WTC11 (cell line): ENCODE measurements around the gene FASTKD1. TPM values are rescaled to one million over a fixed set of nuclear protein-coding genes. Genes with fewer than 3 reads are reported as not detected.

Source experiments
- ATAC-seq: fragments of 200-7000 bp; cut with Tn5 transposase; 2 replicates; pipeline ENCODE4 v1.10.0; 2021; ENCODE audit warnings: mild to moderate bottlenecking, moderate library complexity
- CTCF ChIA-PET: fragments of 300-600 bp; sonication (Branson Sonifier 250); formaldehyde crosslinking; loops from one replicate; lab custom pipeline; 2021; ENCODE audit warnings: antibody characterized with exemption; lab: Charles Lee
- POLR2A ChIA-PET: fragments of 350-600 bp; sonication (Branson Sonifier 250); formaldehyde crosslinking; loops from one replicate; lab custom pipeline; 2021; ENCODE audit warnings: antibody characterized with exemption; lab: Charles Lee
- DNase-seq: peaks from one replicate; pipeline ENCODE4 v3.0.0; 2021; ENCODE audit warnings: low spot score
- H3K27ac Mint-ChIP-seq: 2 replicates; pipeline ENCODE4 v1.8.0; 2021; ENCODE audit warnings: mixed read lengths
- H3K27me3 Mint-ChIP-seq: 2 replicates; pipeline ENCODE4 v1.8.0; 2021; ENCODE audit warnings: low read depth, mild to moderate bottlenecking, moderate library complexity, mixed read lengths
- H3K36me3 Mint-ChIP-seq: 2 replicates; pipeline ENCODE4 v1.8.0; 2021; ENCODE audit warnings: mixed read lengths
- H3K4me1 Mint-ChIP-seq: 2 replicates; pipeline ENCODE4 v1.8.0; 2022; ENCODE audit warnings: mixed read lengths
- H3K4me3 Mint-ChIP-seq: 2 replicates; pipeline ENCODE4 v1.8.0; 2021; ENCODE audit warnings: mild to moderate bottlenecking, moderate library complexity, mixed read lengths
- H3K9me3 Mint-ChIP-seq: 2 replicates; pipeline ENCODE4 v1.8.0; 2021; ENCODE audit warnings: mixed read lengths
- CREB1 ChIP-seq: sonication (generic); formaldehyde crosslinking; IDR thresholded peaks from 2 replicates; pipeline ENCODE4 v1.8.0; 2023; ENCODE audit warnings: mild to moderate bottlenecking, missing genetic modification reagents
- CREM ChIP-seq: sonication (generic); formaldehyde crosslinking; IDR thresholded peaks from 2 replicates; pipeline ENCODE4 v1.8.1; 2022; ENCODE audit warnings: mild to moderate bottlenecking, missing genetic modification reagents, moderate library complexity
- ETV6 ChIP-seq: sonication (generic); formaldehyde crosslinking; IDR thresholded peaks from 2 replicates; pipeline ENCODE4 v1.8.1; 2022; ENCODE audit warnings: mild to moderate bottlenecking, missing genetic modification reagents
- IRF2 ChIP-seq: sonication (generic); formaldehyde crosslinking; IDR thresholded peaks from 2 replicates; pipeline ENCODE4 v1.8.0; 2022; ENCODE audit warnings: low read depth, missing genetic modification reagents, borderline replicate concordance
- NFATC4 ChIP-seq: fragments of 250-450 bp; sonication (Bioruptor Pico); IDR thresholded peaks from 2 replicates; pipeline ENCODE4 v1.9.0; 2021; ENCODE audit warnings: mild to moderate bottlenecking
- NFYB ChIP-seq: sonication (generic); formaldehyde crosslinking; conservative IDR thresholded peaks from 2 replicates; pipeline ENCODE4 v1.8.0; 2022; ENCODE audit warnings: low read depth, missing genetic modification reagents
- NR3C1 ChIP-seq: sonication (generic); formaldehyde crosslinking; conservative IDR thresholded peaks from 2 replicates; pipeline ENCODE4 v1.8.1; 2023; ENCODE audit warnings: low read depth, mild to moderate bottlenecking, missing genetic modification reagents
- SMAD3 ChIP-seq: sonication (generic); formaldehyde crosslinking; IDR thresholded peaks from 2 replicates; pipeline ENCODE4 v1.8.0; 2022; ENCODE audit warnings: missing genetic modification reagents, mild to moderate bottlenecking, borderline replicate concordance
- TCF7 ChIP-seq: sonication (generic); formaldehyde crosslinking; IDR thresholded peaks from 2 replicates; pipeline ENCODE4 v1.8.0; 2022; ENCODE audit warnings: mild to moderate bottlenecking, low read depth, missing genetic modification reagents, moderate library complexity
- ZNF138 ChIP-seq: sonication (generic); formaldehyde crosslinking; conservative IDR thresholded peaks from 2 replicates; pipeline ENCODE4 v1.8.1; 2022; ENCODE audit warnings: mild to moderate bottlenecking, moderate library complexity, missing genetic modification reagents
- ZNF263 ChIP-seq: sonication (generic); formaldehyde crosslinking; IDR thresholded peaks from 2 replicates; pipeline ENCODE4 v1.8.1; 2022; ENCODE audit warnings: low read depth, mild to moderate bottlenecking, moderate library complexity, missing genetic modification reagents
- ZNF317 ChIP-seq: sonication (generic); formaldehyde crosslinking; IDR thresholded peaks from 2 replicates; pipeline ENCODE4 v1.8.1; 2023; ENCODE audit warnings: low read depth, mild to moderate bottlenecking, moderate library complexity, missing genetic modification reagents, borderline replicate concordance
- ZNF396 ChIP-seq: fragments of 250-450 bp; sonication (Bioruptor Pico); IDR thresholded peaks from 2 replicates; pipeline ENCODE4 v1.8.0; 2021; ENCODE audit warnings: mild to moderate bottlenecking, moderate library complexity, borderline replicate concordance
- total RNA-seq: library from RNA; stranded (reverse); gene quantifications from 3 replicates; pipeline ENCODE4 v1.2.3, GENCODE V29; 2021
- TF ChIP-seq, protein P1 (sequence below): fragments of 250-450 bp; sonication (Bioruptor Pico); IDR thresholded peaks from 2 replicates; pipeline ENCODE4 v1.9.0; 2021; ENCODE audit warnings: mild to moderate bottlenecking, borderline replicate concordance
- TF ChIP-seq, protein P2 (sequence below): sonication (generic); formaldehyde crosslinking; IDR thresholded peaks from 2 replicates; pipeline ENCODE4 v1.8.1; 2023; ENCODE audit warnings: mild to moderate bottlenecking, missing genetic modification reagents
- TF ChIP-seq, protein P3 (sequence below): fragments of 250-450 bp; sonication (Bioruptor Pico); IDR thresholded peaks from 2 replicates; pipeline ENCODE4 v1.8.0; 2021; ENCODE audit warnings: mild to moderate bottlenecking
- TF ChIP-seq, protein P4 (sequence below): fragments of 250-450 bp; sonication (Bioruptor Pico); IDR thresholded peaks from 2 replicates; pipeline ENCODE4 v1.9.0; 2021; ENCODE audit warnings: mild to moderate bottlenecking

FASTKD1 gene
- total RNA-seq, 1 experiment from 2014 or later, result 69.7 TPM

DNA sequence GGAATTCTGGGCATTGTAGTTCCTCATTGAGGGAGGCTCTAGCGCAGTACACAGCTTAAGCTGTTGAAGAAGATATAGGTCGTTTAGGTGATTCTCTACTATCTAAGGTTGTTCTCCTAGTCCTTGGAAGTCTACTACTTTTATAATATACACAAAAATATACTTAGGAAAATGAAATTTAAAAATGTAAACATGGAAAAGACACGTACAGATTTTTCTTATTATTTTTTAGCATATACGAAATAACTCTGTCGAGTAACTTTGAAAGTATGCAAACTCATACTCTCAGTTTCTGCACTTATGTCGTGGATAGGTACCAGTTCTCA is 272 bp upstream of the FASTKD1 start:
- no peak for ATAC-seq
- ChIA-PET POLR2A (no interaction called here), CTCF (no interaction called here)
- Mint-ChIP-seq H3K27me3 (peaks cover 18% of the 10 kb centered on the region), H3K9me3 (peaks cover 6% of the 10 kb centered on the region; the same call in 1 of the 2 replicates), H3K4me1 (peaks cover 11% of the 10 kb centered on the region; the same call in 1 of the 2 replicates), H3K27ac (peak overlapping the region; percentile 98), H3K4me3 (peak overlapping the region; percentile 98), H3K36me3 (peaks cover 7% of the 10 kb centered on the region; the same call in 1 of the 2 replicates)
- no peak for DNase-seq
- TF ChIP-seq ZNF138 (CRISPR knock-in tag), result no peak
- peak; percentile 23; the same call in 1 of the 2 replicates for TF ChIP-seq CREM (CRISPR knock-in tag)

DNA sequence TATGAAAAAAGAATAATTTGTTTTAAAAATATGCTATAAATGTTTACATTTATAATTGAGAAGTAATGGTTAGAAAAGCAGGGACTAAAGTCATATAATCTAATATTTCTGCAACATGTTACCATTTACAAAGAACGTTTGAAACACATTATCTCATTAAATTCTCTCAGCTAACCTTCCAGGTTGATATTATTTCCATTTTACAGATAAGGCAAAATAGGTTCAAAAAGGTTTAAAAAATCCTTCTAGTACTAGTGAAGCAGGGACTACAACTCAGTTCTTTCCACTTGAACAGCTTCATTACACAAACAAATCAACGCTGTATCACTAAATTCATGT is 875 bp downstream of the FASTKD1 start:
- DNase-seq (no peak), ATAC-seq (no peak)
- H3K4me3 Mint-ChIP-seq, result peak overlapping the region; percentile 98
- ChIA-PET POLR2A (interaction anchor here (0.5 to 1.3 kb wide), 3 partner anchors 10 to 91 kb away, joined by 3 to 9 read pairs (median 5); no protein-coding TSS in a partner anchor), CTCF (interaction anchor here (1.2 kb wide), 1 partner anchor 12 kb away, joined by 3 read pairs; no protein-coding TSS in a partner anchor)
- peaks cover 11% of the 10 kb centered on the region; the same call in 1 of the 2 replicates for H3K4me1 Mint-ChIP-seq
- peak overlapping the region; percentile 98 for H3K27ac Mint-ChIP-seq
- peaks cover 7% of the 10 kb centered on the region; the same call in 1 of the 2 replicates for H3K36me3 Mint-ChIP-seq
- no peak for TF ChIP-seq CREB1 (CRISPR knock-in tag)
- no peak for TF ChIP-seq ZNF317 (CRISPR knock-in tag)
- TF ChIP-seq IRF2, result no peak
- no peak for TF ChIP-seq SMAD3 (CRISPR knock-in tag)
- TF ChIP-seq NFYB, result no peak
- TF ChIP-seq, protein P1, sequence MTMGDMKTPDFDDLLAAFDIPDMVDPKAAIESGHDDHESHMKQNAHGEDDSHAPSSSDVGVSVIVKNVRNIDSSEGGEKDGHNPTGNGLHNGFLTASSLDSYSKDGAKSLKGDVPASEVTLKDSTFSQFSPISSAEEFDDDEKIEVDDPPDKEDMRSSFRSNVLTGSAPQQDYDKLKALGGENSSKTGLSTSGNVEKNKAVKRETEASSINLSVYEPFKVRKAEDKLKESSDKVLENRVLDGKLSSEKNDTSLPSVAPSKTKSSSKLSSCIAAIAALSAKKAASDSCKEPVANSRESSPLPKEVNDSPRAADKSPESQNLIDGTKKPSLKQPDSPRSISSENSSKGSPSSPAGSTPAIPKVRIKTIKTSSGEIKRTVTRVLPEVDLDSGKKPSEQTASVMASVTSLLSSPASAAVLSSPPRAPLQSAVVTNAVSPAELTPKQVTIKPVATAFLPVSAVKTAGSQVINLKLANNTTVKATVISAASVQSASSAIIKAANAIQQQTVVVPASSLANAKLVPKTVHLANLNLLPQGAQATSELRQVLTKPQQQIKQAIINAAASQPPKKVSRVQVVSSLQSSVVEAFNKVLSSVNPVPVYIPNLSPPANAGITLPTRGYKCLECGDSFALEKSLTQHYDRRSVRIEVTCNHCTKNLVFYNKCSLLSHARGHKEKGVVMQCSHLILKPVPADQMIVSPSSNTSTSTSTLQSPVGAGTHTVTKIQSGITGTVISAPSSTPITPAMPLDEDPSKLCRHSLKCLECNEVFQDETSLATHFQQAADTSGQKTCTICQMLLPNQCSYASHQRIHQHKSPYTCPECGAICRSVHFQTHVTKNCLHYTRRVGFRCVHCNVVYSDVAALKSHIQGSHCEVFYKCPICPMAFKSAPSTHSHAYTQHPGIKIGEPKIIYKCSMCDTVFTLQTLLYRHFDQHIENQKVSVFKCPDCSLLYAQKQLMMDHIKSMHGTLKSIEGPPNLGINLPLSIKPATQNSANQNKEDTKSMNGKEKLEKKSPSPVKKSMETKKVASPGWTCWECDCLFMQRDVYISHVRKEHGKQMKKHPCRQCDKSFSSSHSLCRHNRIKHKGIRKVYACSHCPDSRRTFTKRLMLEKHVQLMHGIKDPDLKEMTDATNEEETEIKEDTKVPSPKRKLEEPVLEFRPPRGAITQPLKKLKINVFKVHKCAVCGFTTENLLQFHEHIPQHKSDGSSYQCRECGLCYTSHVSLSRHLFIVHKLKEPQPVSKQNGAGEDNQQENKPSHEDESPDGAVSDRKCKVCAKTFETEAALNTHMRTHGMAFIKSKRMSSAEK (CRISPR knock-in tag), result no peak
- no peak for TF ChIP-seq NR3C1 (CRISPR knock-in tag)
- TF ChIP-seq NFATC4 (CRISPR knock-in tag), result no peak
- no peak for TF ChIP-seq ETV6 (CRISPR knock-in tag)
- TF ChIP-seq TCF7 (CRISPR knock-in tag), result no peak
- TF ChIP-seq ZNF396, result no peak
- TF ChIP-seq, protein P2, sequence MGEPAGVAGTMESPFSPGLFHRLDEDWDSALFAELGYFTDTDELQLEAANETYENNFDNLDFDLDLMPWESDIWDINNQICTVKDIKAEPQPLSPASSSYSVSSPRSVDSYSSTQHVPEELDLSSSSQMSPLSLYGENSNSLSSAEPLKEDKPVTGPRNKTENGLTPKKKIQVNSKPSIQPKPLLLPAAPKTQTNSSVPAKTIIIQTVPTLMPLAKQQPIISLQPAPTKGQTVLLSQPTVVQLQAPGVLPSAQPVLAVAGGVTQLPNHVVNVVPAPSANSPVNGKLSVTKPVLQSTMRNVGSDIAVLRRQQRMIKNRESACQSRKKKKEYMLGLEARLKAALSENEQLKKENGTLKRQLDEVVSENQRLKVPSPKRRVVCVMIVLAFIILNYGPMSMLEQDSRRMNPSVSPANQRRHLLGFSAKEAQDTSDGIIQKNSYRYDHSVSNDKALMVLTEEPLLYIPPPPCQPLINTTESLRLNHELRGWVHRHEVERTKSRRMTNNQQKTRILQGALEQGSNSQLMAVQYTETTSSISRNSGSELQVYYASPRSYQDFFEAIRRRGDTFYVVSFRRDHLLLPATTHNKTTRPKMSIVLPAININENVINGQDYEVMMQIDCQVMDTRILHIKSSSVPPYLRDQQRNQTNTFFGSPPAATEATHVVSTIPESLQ (CRISPR knock-in tag), result no peak
- H3K9me3 Mint-ChIP-seq, result peaks cover 6% of the 10 kb centered on the region; the same call in 1 of the 2 replicates
- peaks cover 10% of the 10 kb centered on the region; the same call in 1 of the 2 replicates for H3K27me3 Mint-ChIP-seq

DNA sequence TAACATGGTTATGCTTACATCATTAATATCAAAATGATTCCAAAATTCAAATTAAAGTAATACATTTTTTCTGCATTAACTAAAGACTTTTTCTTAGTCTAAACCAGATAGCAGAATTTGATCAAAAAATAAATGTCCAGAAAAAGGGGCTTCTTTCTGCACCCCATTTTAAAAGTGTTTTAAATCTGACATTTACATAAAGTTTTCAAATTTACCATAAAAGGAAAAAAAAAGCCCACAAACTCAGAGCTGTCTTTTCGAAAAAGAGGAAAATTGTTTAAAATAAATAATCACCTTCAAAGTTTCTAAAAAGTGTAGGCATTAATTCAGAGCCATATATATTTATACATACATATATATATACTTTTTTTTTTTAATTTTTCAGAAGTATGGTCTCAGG is 1.5 kb downstream of the FASTKD1 start:
- ChIA-PET CTCF (no interaction called here), POLR2A (interaction anchor here (0.6 kb wide), 1 partner anchor 20 kb away, joined by 7 read pairs; no protein-coding TSS in a partner anchor)
- Mint-ChIP-seq H3K4me3 (0 out of 2 replicates have a peak overlapping the region, but pooled peaks have one; percentile 42), H3K9me3 (peaks cover 3% of the 10 kb centered on the region; the same call in 1 of the 2 replicates), H3K36me3 (peaks cover 10% of the 10 kb centered on the region), H3K27me3 (peaks cover 5% of the 10 kb centered on the region; the same call in 1 of the 2 replicates), H3K27ac (no peak overlapping the region), H3K4me1 (peaks cover 11% of the 10 kb centered on the region; the same call in 1 of the 2 replicates)
- no peak for ATAC-seq
- no peak for DNase-seq
- TF ChIP-seq, protein P3, sequence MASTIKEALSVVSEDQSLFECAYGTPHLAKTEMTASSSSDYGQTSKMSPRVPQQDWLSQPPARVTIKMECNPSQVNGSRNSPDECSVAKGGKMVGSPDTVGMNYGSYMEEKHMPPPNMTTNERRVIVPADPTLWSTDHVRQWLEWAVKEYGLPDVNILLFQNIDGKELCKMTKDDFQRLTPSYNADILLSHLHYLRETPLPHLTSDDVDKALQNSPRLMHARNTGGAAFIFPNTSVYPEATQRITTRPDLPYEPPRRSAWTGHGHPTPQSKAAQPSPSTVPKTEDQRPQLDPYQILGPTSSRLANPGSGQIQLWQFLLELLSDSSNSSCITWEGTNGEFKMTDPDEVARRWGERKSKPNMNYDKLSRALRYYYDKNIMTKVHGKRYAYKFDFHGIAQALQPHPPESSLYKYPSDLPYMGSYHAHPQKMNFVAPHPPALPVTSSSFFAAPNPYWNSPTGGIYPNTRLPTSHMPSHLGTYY (CRISPR knock-in tag), result no peak
- TF ChIP-seq, protein P4, sequence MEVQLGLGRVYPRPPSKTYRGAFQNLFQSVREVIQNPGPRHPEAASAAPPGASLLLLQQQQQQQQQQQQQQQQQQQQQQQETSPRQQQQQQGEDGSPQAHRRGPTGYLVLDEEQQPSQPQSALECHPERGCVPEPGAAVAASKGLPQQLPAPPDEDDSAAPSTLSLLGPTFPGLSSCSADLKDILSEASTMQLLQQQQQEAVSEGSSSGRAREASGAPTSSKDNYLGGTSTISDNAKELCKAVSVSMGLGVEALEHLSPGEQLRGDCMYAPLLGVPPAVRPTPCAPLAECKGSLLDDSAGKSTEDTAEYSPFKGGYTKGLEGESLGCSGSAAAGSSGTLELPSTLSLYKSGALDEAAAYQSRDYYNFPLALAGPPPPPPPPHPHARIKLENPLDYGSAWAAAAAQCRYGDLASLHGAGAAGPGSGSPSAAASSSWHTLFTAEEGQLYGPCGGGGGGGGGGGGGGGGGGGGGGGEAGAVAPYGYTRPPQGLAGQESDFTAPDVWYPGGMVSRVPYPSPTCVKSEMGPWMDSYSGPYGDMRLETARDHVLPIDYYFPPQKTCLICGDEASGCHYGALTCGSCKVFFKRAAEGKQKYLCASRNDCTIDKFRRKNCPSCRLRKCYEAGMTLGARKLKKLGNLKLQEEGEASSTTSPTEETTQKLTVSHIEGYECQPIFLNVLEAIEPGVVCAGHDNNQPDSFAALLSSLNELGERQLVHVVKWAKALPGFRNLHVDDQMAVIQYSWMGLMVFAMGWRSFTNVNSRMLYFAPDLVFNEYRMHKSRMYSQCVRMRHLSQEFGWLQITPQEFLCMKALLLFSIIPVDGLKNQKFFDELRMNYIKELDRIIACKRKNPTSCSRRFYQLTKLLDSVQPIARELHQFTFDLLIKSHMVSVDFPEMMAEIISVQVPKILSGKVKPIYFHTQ, result no peak
- TF ChIP-seq ZNF263 (CRISPR knock-in tag), result no peak
